Measurements from ENCODE around the gene PIEZO1.

- TF ChIP-seq CTCF (IDR thresholded peaks at IDR 0.05; ENCODE audit: low read depth, low read length, poor library complexity, severe bottlenecking), result no peak
- TF ChIP-seq EZH2phosphoT487 (IDR thresholded peaks at IDR 0.05; ENCODE audit: borderline replicate concordance, low read length), result no peak
Observed at GRCh38 chr16:88710556-88710955, 74.5 kb downstream of the PIEZO1 start.

Measured in DOHH2 (cell line).